K562 (cell line): ENCODE data around the gene GRIK1. TPM values are rescaled to one million over a fixed set of nuclear protein-coding genes. Genes with fewer than 3 reads are reported as not detected.

ENCODE experiments used
- ATAC-seq: fragments of 200-7000 bp; cut with Tn5 transposase; 3 replicates; pipeline ENCODE4 v1.9.1; 2020; ENCODE audit warnings: moderate library complexity
- BruUV-seq: library from RNA; stranded (reverse); fragments of 400-500 nt; replicated peaks from 2 replicates; lab custom pipeline; 2021; lab: Mats Ljungman, UMichigan
- CTCF ChIA-PET: fragments of 300-600 bp; formaldehyde crosslinking; extraction: SDS; loops from one replicate; lab custom pipeline; 2021; ENCODE audit warnings: low intra/inter-chr PET ratio; lab: Yijun Ruan, JAX
- POLR2A ChIA-PET: fragments of 300-600, 350-650 bp; sonication (Branson Sonifier 250); formaldehyde crosslinking; extraction: SDS; loops from one replicate; lab custom pipeline; 2021; ENCODE audit warnings: antibody characterized with exemption, inconsistent platforms; lab: Yijun Ruan, JAX
- DNase-seq, 4 experiments: peaks; one replicate each; pipeline versions ENCODE4 v3.0.0 to v3.0.0-alpha.2; 2011 to 2018; ENCODE audit warnings: low spot score in 3 of 4, mixed read lengths in 3 of 4; ENCODE audit errors: extremely low read depth in 1 of 4
- FAIRE-seq: peaks from 2 replicates; lab custom pipeline; 2011; peaks lifted over from hg19 to GRCh38; lab: Jason Lieb, UNC
- H2AFZ ChIP-seq: 2 replicates; pipeline ENCODE4 v1.6.0; 2011; ENCODE audit warnings: low read depth, low read length, control low read depth, inconsistent platforms
- H3K27ac ChIP-seq: fragments of 200-600 bp; 3 replicates; pipeline ENCODE4 v1.8.0; 2011; ENCODE audit warnings: low read depth, mild to moderate bottlenecking, control low read depth, inconsistent platforms, low read length, moderate library complexity, mixed read lengths; ENCODE audit errors: extremely low read depth
- H3K27me3 ChIP-seq, 2 experiments: fragments of 300-600 bp in 1 of 2; 2 replicates in 1 of 2; 3 replicates in 1 of 2; pipeline versions ENCODE4 v1.6.0 to v1.8.0; 2011; ENCODE audit warnings: inconsistent platforms in 2 of 2, low read length in 2 of 2, mild to moderate bottlenecking in 1 of 2, mixed read lengths in 1 of 2, moderate library complexity in 1 of 2; ENCODE audit not compliant: control insufficient read depth in 2 of 2, insufficient read depth in 2 of 2
- H3K36me3 ChIP-seq: fragments of 300-600 bp; 3 replicates; pipeline ENCODE4 v1.8.0; 2011; ENCODE audit warnings: mild to moderate bottlenecking, low read length, inconsistent platforms; ENCODE audit not compliant: control insufficient read depth, insufficient read depth
- H3K4me1 ChIP-seq, 2 experiments: fragments of 200-600 bp in 1 of 2; replicated peaks in 1 of 2; 2 replicates in 1 of 2; 3 replicates in 1 of 2; pipeline versions ENCODE4 v1.5.1 to v1.8.0; 2011; ENCODE audit warnings: inconsistent platforms in 2 of 2, low read length in 2 of 2, mild to moderate bottlenecking in 1 of 2, mixed read lengths in 1 of 2, moderate library complexity in 1 of 2; ENCODE audit not compliant: control insufficient read depth in 2 of 2, insufficient read depth in 2 of 2
- H3K4me2 ChIP-seq: 2 replicates; pipeline ENCODE4 v1.6.1; 2011; ENCODE audit warnings: low read length, control low read depth, inconsistent platforms, mixed read lengths; ENCODE audit not compliant: insufficient read depth
- H3K4me3 ChIP-seq: fragments of 200-600 bp; sonication (generic), shearing (Covaris generic); 2 replicates; pipeline ENCODE4 v1.5.1; 2016; ENCODE audit warnings: control low read depth, inconsistent platforms
- H3K79me2 ChIP-seq: fragments of 200-600 bp; 3 replicates; pipeline ENCODE4 v1.8.0; 2011; ENCODE audit warnings: low read length, inconsistent platforms; ENCODE audit not compliant: control insufficient read depth, insufficient read depth
- H3K9ac ChIP-seq, 2 experiments: 2 replicates each; pipeline versions ENCODE4 v1.6.0 to v1.6.1; 2011; ENCODE audit warnings: low read depth in 2 of 2, low read length in 2 of 2, control low read depth in 1 of 2, inconsistent platforms in 1 of 2, mild to moderate bottlenecking in 1 of 2, mixed read lengths in 1 of 2; ENCODE audit not compliant: insufficient read depth in 1 of 2
- H3K9me1 ChIP-seq: one replicate; pipeline ENCODE4 v1.6.0; 2011; ENCODE audit warnings: inconsistent platforms, mild to moderate bottlenecking, low read length, moderate library complexity; ENCODE audit not compliant: control insufficient read depth, insufficient read depth
- H3K9me3 ChIP-seq: replicated peaks from 2 replicates; pipeline ENCODE4 v1.5.1; 2011; ENCODE audit warnings: low read depth, low read length, inconsistent platforms; ENCODE audit not compliant: control insufficient read depth, insufficient read depth
- H4K20me1 ChIP-seq: replicated peaks from 2 replicates; pipeline ENCODE4 v1.6.1; 2011; ENCODE audit warnings: low read length, inconsistent platforms, mixed read lengths; ENCODE audit not compliant: control insufficient read depth, insufficient read depth
- ARID3A ChIP-seq: IDR thresholded peaks from 2 replicates; pipeline ENCODE4 v1.6.1; 2012; ENCODE audit warnings: low read depth, low read length, improper control_type of control experiment, borderline replicate concordance
- CBX3 ChIP-seq, 2 experiments: IDR thresholded peaks; 1 replicate in 1 of 2; 2 replicates in 1 of 2; pipeline ENCODE4 v1.6.1; 2012; ENCODE audit warnings: inconsistent platforms in 2 of 2, low read length in 2 of 2, borderline replicate concordance in 1 of 2, control low read depth in 1 of 2
- E2F5 ChIP-seq: sonication (generic); formaldehyde crosslinking; IDR thresholded peaks from 2 replicates; pipeline ENCODE4 v1.8.0; 2022; ENCODE audit warnings: mild to moderate bottlenecking, missing genetic modification reagents
- EHMT2 ChIP-seq: fragments of 450-650 bp; IDR thresholded peaks from 2 replicates; pipeline ENCODE4 v1.6.1; 2018; ENCODE audit warnings: antibody characterized with exemption
- ETS1 ChIP-seq: conservative IDR thresholded peaks from 2 replicates; pipeline ENCODE4 v1.6.1; 2011; ENCODE audit warnings: low read depth, mild to moderate bottlenecking, low read length; ENCODE audit not compliant: control insufficient read depth
- NR2C1 ChIP-seq, 2 experiments: fragments of 450-650 bp; IDR thresholded peaks; 2 replicates each; pipeline ENCODE4 v1.6.1; 2017; ENCODE audit warnings: mild to moderate bottlenecking in 2 of 2, antibody characterized with exemption in 1 of 2, inconsistent platforms in 1 of 2, missing compliant biosample characterization in 1 of 2, missing genetic modification characterization in 1 of 2
- NR2F6 ChIP-seq: fragments of 450-650 bp; formaldehyde crosslinking; IDR thresholded peaks from 2 replicates; pipeline ENCODE4 v1.4.0; 2020; ENCODE audit warnings: mild to moderate bottlenecking
- RBFOX2 ChIP-seq: fragments of 200-400 bp; formaldehyde crosslinking; IDR thresholded peaks from 2 replicates; pipeline ENCODE4 v1.6.1; 2017; ENCODE audit warnings: low read depth, mild to moderate bottlenecking, low read length, moderate library complexity
- RFX5 ChIP-seq: IDR thresholded peaks from 2 replicates; pipeline ENCODE4 v1.6.1; 2011; ENCODE audit warnings: low read depth, mild to moderate bottlenecking, improper control_type of control experiment, low read length
- SREBF2 ChIP-seq: sonication (generic); formaldehyde crosslinking; IDR thresholded peaks from 2 replicates; pipeline ENCODE4 v1.4.0; 2020; ENCODE audit warnings: mild to moderate bottlenecking, missing genetic modification reagents
- TRIM25 ChIP-seq: fragments of 450-650 bp; IDR thresholded peaks from 2 replicates; pipeline ENCODE4 v1.7.0; 2016; ENCODE audit warnings: borderline replicate concordance
- ZNF354B ChIP-seq: fragments of 250-450 bp; sonication (Bioruptor Pico); IDR thresholded peaks from 2 replicates; pipeline ENCODE4 v1.4.0; 2020
- ZNF408 ChIP-seq: fragments of 250-450 bp; sonication (Bioruptor Pico); IDR thresholded peaks from 2 replicates; pipeline ENCODE4 v1.4.0; 2020; ENCODE audit warnings: low read depth, mild to moderate bottlenecking, moderate library complexity
- ZNF668 ChIP-seq: fragments of 250-450 bp; sonication (Bioruptor Pico); IDR thresholded peaks from 2 replicates; pipeline ENCODE4 v1.8.0; 2022; ENCODE audit warnings: mild to moderate bottlenecking, inconsistent platforms
- ZNF764 ChIP-seq: fragments of 250-450 bp; sonication (Bioruptor Pico); IDR thresholded peaks from 2 replicates; pipeline ENCODE4 v1.4.0; 2020; ENCODE audit warnings: low read depth, mild to moderate bottlenecking, moderate library complexity
- ZNF830 ChIP-seq: fragments of 250-450 bp; sonication (Bioruptor Pico); IDR thresholded peaks from 2 replicates; pipeline ENCODE4 v1.5.0; 2021; ENCODE audit warnings: mild to moderate bottlenecking
- WGBS: fragments of 100-300 bp; shearing (Covaris generic); methylation state at CpG from one replicate; pipeline ENCODE4 v1.1.6; 2016; ENCODE audit warnings: low coverage, mixed read lengths; ENCODE audit not compliant: insufficient coverage; ENCODE audit errors: missing lambda C conversion rate; 5-methylcytosine and 5-hydroxymethylcytosine counted together
- in situ Hi-C: fragments of 300-500 bp; cut with MboI; formaldehyde crosslinking; loops from 4 replicates; pipeline ENCODE4 v1.15.0; 2018; ENCODE audit warnings: inconsistent platforms, mixed read lengths
- intact Hi-C: fragments of 100-400 bp; cut with micrococcal nuclease; formaldehyde crosslinking; loops from 2 replicates; pipeline ENCODE4 v1.14.2; 2022
- polyA plus RNA-seq, 8 experiments: library from polyadenylated mRNA; depleted of rRNA in 4 of 8; stranded (reverse) in 5 of 8; unstranded in 3 of 8; fragments of >200 nt; fragmentation: Nextera tagmentation in 2 of 8; fragmentation: Illumina TruSeq in 1 of 8; extraction: Ambion mirVana in 2 of 8; extraction: Trizol in 1 of 8; gene quantifications; 2 replicates each; pipeline versions ENCODE4 v1.2.1 to v1.2.3, GENCODE V29; 2011 to 2014; ENCODE audit warnings: inconsistent platforms in 1 of 8, missing spikeins in 1 of 8
- total RNA-seq, 7 experiments: library from RNA; depleted of rRNA in 6 of 7; stranded (reverse); fragments of >200 nt in 6 of 7; fragmentation: Illumina TruSeq in 2 of 7; extraction: Trizol in 2 of 7; gene quantifications; 2 replicates each; pipeline versions ENCODE4 v1.2.1 to v1.2.3, GENCODE V29; 2011 to 2021; ENCODE audit warnings: low replicate concordance in 1 of 7

GRIK1 gene
- total and polyA plus RNA-seq, 9 of the 15 experiments (the other 6 are each of a cell fraction or from before 2014, with no cell fraction given), result 0.17 to 2.8 (median 0.53) TPM

- WGBS, result 5% methylated on average over 1 of the region's 1 CpG
- in situ Hi-C loops (no loop called here), intact Hi-C loops (no loop called here)
- Histone ChIP-seq H3K27me3 (no peaks in the 10 kb centered on the region), H3K36me3 (no peaks in the 10 kb centered on the region), H3K9ac (no peak overlapping the region), H3K9me1 (no peaks in the 10 kb centered on the region), H3K9me3 (peaks cover 8% of the 10 kb centered on the region), H3K4me1 (no peaks in the 10 kb centered on the region), H3K4me3 (no peak overlapping the region), H4K20me1 (no peaks in the 10 kb centered on the region), H3K79me2 (no peaks in the 10 kb centered on the region), H3K27ac (no peak overlapping the region), H3K4me2 (no peak overlapping the region), H2AFZ (no peak overlapping the region)
- DNase-seq (no peak), FAIRE-seq (no peak), ATAC-seq (no peak)
- CTCF ChIA-PET, result no interaction called here
- TF ChIP-seq ZNF830 (CRISPR knock-in tag) (no peak), TRIM25 (no peak), CBX3 (IDR thresholded peaks at IDR 0.05; ENCODE audit: borderline replicate concordance in 1 of 2, low read length in 2 of 2) (no peak), ZNF408 (CRISPR knock-in tag) (no peak), ZNF764 (no peak), ETS1 (no peak), ZNF668 (CRISPR knock-in tag) (no peak), ZNF354B (no peak), NR2F6 (CRISPR knock-in tag) (no peak), RFX5 (no peak), ARID3A (no peak), E2F5 (no peak), SREBF2 (CRISPR knock-in tag) (no peak), NR2C1 (IDR thresholded peaks at IDR 0.05) (no peak), NR2C1 (tag; IDR thresholded peaks at IDR 0.05) (no peak), EHMT2 (no peak), RBFOX2 (no peak)
- BruUV-seq, result no TSS peak
- POLR2A ChIA-PET, result no interaction called here
Measured at GRCh38 chr21:29523646-29524045, 416.1 kb downstream of the GRIK1 start.
